ENCODE data around the gene FEN1. TPM values are rescaled to one million over a fixed set of nuclear protein-coding genes. Genes with fewer than 3 reads are reported as not detected.

FEN1 gene, protein sequence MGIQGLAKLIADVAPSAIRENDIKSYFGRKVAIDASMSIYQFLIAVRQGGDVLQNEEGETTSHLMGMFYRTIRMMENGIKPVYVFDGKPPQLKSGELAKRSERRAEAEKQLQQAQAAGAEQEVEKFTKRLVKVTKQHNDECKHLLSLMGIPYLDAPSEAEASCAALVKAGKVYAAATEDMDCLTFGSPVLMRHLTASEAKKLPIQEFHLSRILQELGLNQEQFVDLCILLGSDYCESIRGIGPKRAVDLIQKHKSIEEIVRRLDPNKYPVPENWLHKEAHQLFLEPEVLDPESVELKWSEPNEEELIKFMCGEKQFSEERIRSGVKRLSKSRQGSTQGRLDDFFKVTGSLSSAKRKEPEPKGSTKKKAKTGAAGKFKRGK
- 35.9 and 39.5 TPM in 2 replicates for polyA plus RNA-seq (2012; rRNA removed)
- polyA plus RNA-seq (2012; cell fraction: cytosol; rRNA removed) = 33.0 and 38.9 TPM in 2 replicates
- polyA plus RNA-seq (2012; cell fraction: nucleus; rRNA removed) = 16.8 and 18.5 TPM in 2 replicates

DNA sequence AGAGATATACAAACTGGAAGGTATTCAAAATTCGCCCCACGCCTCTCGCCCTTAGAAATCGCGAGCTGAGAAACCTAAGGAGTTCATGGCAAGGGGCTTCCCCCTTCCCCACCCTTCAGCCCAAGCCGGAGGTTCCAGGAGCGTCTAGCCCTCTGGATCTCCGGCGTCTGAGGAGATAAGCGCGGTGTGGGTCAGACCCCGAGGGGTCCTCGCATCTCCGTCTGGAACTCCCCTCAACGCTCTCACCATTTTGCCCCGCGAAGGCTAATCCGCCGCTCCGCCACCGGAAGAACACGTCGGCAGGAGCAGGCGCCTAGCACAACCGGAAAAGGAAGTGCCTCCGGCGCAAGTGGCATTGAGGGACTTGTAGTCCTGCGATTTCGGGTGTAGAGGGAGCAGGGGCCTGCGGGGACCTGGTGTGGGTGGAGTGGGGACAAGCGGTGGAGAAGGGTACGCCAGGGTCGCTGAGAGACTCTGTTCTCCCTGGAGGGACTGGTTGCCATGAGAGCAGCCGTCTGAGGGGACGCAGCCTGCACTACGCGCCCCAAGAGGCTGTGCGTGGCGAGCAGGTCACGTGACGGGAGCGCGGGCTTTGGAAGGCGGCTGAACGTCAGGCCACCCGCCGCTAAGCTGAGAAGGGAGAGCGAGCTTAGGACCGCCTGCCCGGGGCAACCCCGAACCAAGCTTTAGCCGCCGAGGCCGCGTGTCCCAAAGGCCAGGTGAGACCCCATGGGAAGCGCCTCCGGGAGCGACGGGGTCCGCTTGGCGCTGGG is at the start of gene FEN1, which contains the start of gene TMEM258:
TSS of gene FEN1 (plus strand) at position 602 of the 773 bp plus-strand sequence. CDS start 2,451 bp downstream, outside the sequence.
TSS of gene TMEM258 (minus strand) at position 290 of the 773 bp plus-strand sequence. CDS start at position 249, 41 bp downstream.
- DNase-seq = peak; percentile 88
- no peaks in the 10 kb centered on the region for H3K9me2 ChIP-seq
- peaks cover 77% of the 10 kb centered on the region for H3K79me2 ChIP-seq (ENCODE audit: insufficient read depth)
- H3K4me3 ChIP-seq (ENCODE audit: low read depth in 2 of 2, low read length in 1 of 2) = peak within 1 kb of the TSS; percentile 95 to 98
- ChIA-PET POLR2A (interaction anchor here (0.7 to 2.3 kb wide), 17 partner anchors 9 to 430 kb away, joined by 3 to 47 read pairs (median 4); partner anchors contain the start of genes FADS1, FADS2 and TMEM138), CTCF (interaction anchor here (0.9 to 12.0 kb wide), 14 partner anchors 11 to 315 kb away, joined by 3 to 285 read pairs (median 4); partner anchors contain the start of genes FADS1 and MYRF)
- H3K9ac ChIP-seq = peak within 1 kb of the TSS; percentile 99
- H3K4me1 ChIP-seq (ENCODE audit: control insufficient read depth in 1 of 2, insufficient read depth in 2 of 2, low read depth in 1 of 2, low read length in 1 of 2) = peaks cover 5 to 19% of the 10 kb centered on the region in 2 experiments; a peak in 3 of 4 replicates
- peak within 1 kb of the TSS; percentile 85 for H2AFZ ChIP-seq (ENCODE audit: low read depth)
- no peaks in the 10 kb centered on the region; the same call in 1 of the 2 replicates for H4K20me1 ChIP-seq (ENCODE audit: insufficient read depth)
- peak within 1 kb of the TSS; percentile 99 to 100 for H3K27ac ChIP-seq (ENCODE audit: low read depth in 2 of 2, low read length in 1 of 2)
- H3K36me3 ChIP-seq (replicated peaks in 1 of 2; ENCODE audit: control insufficient read depth in 1 of 2, insufficient read depth in 2 of 2, low read length in 1 of 2) = peaks cover 18 to 45% of the 10 kb centered on the region in 2 experiments
- 2% methylated on average over 39 of the region's 61 CpGs for WGBS (ENCODE audit: low lambda C conversion rate)
- H3F3A ChIP-seq (replicated peaks; ENCODE audit: insufficient read depth) = peaks cover 21% of the 10 kb centered on the region
- no peaks in the 10 kb centered on the region for H3K9me3 ChIP-seq
- no peaks in the 10 kb centered on the region for H3K27me3 ChIP-seq (ENCODE audit: insufficient read depth)
- peak within 1 kb of the TSS; percentile 91 for H3K4me2 ChIP-seq
- TF ChIP-seq GABPA (IDR thresholded peaks at IDR 0.05; ENCODE audit: low read depth) (peak; percentile 96), RXRA (IDR thresholded peaks at IDR 0.05; ENCODE audit: borderline replicate concordance, low read depth) (no peak), TAF1 (IDR thresholded peaks at IDR 0.05; ENCODE audit: borderline replicate concordance, low read depth, low read length) (peak; percentile 92), SIN3A (IDR thresholded peaks at IDR 0.05; ENCODE audit: borderline replicate concordance, low read depth, low read length) (peak; percentile 91), MXI1 (IDR thresholded peaks at IDR 0.05; ENCODE audit: low read depth, low read length) (peak; percentile 68), POLR2AphosphoS5 (IDR thresholded peaks at IDR 0.05; ENCODE audit: low read depth, low read length) (peak; percentile 88; the same call in 1 of the 2 replicates), NRF1 (IDR thresholded peaks at IDR 0.05; ENCODE audit: low read depth, low read length) (peak; percentile 58; the same call in 1 of the 2 replicates), ELF1 (IDR thresholded peaks at IDR 0.05) (peak; percentile 91), CHD2 (IDR thresholded peaks at IDR 0.05; ENCODE audit: low read length, partially characterized antibody) (peak; percentile 62), NFIC (IDR thresholded peaks at IDR 0.05; ENCODE audit: borderline replicate concordance) (peak; percentile 0; the same call in 1 of the 2 replicates), JUND (IDR thresholded peaks at IDR 0.05) (no peak), YY1 (IDR thresholded peaks at IDR 0.05; ENCODE audit: low read depth) (peak; percentile 78; the same call in 1 of the 2 replicates), GATA2 (CRISPR knock-in tag; IDR thresholded peaks at IDR 0.05) (no peak)
- TF ChIP-seq, protein P1, sequence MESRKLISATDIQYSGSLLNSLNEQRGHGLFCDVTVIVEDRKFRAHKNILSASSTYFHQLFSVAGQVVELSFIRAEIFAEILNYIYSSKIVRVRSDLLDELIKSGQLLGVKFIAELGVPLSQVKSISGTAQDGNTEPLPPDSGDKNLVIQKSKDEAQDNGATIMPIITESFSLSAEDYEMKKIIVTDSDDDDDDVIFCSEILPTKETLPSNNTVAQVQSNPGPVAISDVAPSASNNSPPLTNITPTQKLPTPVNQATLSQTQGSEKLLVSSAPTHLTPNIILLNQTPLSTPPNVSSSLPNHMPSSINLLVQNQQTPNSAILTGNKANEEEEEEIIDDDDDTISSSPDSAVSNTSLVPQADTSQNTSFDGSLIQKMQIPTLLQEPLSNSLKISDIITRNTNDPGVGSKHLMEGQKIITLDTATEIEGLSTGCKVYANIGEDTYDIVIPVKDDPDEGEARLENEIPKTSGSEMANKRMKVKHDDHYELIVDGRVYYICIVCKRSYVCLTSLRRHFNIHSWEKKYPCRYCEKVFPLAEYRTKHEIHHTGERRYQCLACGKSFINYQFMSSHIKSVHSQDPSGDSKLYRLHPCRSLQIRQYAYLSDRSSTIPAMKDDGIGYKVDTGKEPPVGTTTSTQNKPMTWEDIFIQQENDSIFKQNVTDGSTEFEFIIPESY (IDR thresholded peaks at IDR 0.05; ENCODE audit: borderline replicate concordance, low read depth) = no peak
- TF ChIP-seq, protein P2, sequence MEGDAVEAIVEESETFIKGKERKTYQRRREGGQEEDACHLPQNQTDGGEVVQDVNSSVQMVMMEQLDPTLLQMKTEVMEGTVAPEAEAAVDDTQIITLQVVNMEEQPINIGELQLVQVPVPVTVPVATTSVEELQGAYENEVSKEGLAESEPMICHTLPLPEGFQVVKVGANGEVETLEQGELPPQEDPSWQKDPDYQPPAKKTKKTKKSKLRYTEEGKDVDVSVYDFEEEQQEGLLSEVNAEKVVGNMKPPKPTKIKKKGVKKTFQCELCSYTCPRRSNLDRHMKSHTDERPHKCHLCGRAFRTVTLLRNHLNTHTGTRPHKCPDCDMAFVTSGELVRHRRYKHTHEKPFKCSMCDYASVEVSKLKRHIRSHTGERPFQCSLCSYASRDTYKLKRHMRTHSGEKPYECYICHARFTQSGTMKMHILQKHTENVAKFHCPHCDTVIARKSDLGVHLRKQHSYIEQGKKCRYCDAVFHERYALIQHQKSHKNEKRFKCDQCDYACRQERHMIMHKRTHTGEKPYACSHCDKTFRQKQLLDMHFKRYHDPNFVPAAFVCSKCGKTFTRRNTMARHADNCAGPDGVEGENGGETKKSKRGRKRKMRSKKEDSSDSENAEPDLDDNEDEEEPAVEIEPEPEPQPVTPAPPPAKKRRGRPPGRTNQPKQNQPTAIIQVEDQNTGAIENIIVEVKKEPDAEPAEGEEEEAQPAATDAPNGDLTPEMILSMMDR (IDR thresholded peaks at IDR 0.05) = no peak
- TF ChIP-seq, protein P3, sequence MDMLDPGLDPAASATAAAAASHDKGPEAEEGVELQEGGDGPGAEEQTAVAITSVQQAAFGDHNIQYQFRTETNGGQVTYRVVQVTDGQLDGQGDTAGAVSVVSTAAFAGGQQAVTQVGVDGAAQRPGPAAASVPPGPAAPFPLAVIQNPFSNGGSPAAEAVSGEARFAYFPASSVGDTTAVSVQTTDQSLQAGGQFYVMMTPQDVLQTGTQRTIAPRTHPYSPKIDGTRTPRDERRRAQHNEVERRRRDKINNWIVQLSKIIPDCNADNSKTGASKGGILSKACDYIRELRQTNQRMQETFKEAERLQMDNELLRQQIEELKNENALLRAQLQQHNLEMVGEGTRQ (IDR thresholded peaks at IDR 0.05; ENCODE audit: borderline replicate concordance, low read depth, low read length) = peak; percentile 84
- TF ChIP-seq, protein P4, sequence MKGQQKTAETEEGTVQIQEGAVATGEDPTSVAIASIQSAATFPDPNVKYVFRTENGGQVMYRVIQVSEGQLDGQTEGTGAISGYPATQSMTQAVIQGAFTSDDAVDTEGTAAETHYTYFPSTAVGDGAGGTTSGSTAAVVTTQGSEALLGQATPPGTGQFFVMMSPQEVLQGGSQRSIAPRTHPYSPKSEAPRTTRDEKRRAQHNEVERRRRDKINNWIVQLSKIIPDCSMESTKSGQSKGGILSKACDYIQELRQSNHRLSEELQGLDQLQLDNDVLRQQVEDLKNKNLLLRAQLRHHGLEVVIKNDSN (IDR thresholded peaks at IDR 0.05; ENCODE audit: borderline replicate concordance, low read depth) = peak; percentile 100
- TF ChIP-seq, protein P5, sequence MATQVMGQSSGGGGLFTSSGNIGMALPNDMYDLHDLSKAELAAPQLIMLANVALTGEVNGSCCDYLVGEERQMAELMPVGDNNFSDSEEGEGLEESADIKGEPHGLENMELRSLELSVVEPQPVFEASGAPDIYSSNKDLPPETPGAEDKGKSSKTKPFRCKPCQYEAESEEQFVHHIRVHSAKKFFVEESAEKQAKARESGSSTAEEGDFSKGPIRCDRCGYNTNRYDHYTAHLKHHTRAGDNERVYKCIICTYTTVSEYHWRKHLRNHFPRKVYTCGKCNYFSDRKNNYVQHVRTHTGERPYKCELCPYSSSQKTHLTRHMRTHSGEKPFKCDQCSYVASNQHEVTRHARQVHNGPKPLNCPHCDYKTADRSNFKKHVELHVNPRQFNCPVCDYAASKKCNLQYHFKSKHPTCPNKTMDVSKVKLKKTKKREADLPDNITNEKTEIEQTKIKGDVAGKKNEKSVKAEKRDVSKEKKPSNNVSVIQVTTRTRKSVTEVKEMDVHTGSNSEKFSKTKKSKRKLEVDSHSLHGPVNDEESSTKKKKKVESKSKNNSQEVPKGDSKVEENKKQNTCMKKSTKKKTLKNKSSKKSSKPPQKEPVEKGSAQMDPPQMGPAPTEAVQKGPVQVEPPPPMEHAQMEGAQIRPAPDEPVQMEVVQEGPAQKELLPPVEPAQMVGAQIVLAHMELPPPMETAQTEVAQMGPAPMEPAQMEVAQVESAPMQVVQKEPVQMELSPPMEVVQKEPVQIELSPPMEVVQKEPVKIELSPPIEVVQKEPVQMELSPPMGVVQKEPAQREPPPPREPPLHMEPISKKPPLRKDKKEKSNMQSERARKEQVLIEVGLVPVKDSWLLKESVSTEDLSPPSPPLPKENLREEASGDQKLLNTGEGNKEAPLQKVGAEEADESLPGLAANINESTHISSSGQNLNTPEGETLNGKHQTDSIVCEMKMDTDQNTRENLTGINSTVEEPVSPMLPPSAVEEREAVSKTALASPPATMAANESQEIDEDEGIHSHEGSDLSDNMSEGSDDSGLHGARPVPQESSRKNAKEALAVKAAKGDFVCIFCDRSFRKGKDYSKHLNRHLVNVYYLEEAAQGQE (IDR thresholded peaks at IDR 0.05; ENCODE audit: low read depth, low read length) = peak; percentile 42; the same call in 1 of the 2 replicates
- TF ChIP-seq, protein P6, sequence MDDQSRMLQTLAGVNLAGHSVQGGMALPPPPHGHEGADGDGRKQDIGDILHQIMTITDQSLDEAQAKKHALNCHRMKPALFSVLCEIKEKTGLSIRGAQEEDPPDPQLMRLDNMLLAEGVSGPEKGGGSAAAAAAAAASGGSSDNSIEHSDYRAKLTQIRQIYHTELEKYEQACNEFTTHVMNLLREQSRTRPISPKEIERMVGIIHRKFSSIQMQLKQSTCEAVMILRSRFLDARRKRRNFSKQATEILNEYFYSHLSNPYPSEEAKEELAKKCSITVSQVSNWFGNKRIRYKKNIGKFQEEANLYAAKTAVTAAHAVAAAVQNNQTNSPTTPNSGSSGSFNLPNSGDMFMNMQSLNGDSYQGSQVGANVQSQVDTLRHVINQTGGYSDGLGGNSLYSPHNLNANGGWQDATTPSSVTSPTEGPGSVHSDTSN (IDR thresholded peaks at IDR 0.05) = no peak
